ENCODE measurements around the gene IZUMO4.

GRCh38 chr19:2079076-2079864 is 17.4 kb upstream of the IZUMO4 start:
- TF ChIP-seq CTCF (IDR thresholded peaks at IDR 0.05): no peak
- no peak for TF ChIP-seq EZH2 (IDR thresholded peaks at IDR 0.05; ENCODE audit: borderline replicate concordance, insufficient read depth, low read depth, low read length, poor library complexity, severe bottlenecking)

All from B cell (primary cell).